Ovary (tissue), 3 donors: ENCODE measurements around the gene HOXC9.

Experiments
- POLR2A ChIP-seq: fragments of 450-650 bp; IDR thresholded peaks from one replicate; pipeline ENCODE4 v1.6.1; 2017; ENCODE audit warnings: antibody characterized with exemption, mild to moderate bottlenecking, moderate library complexity
- TF ChIP-seq, protein P1 (sequence below), 3 donors: fragments of 450-650 bp in 2 of 3; fragments of 200-600 bp in 1 of 3; IDR thresholded peaks; one replicate each; pipeline versions ENCODE4 v1.5.1 to v1.8.0; 2016 to 2022; ENCODE audit warnings: antibody characterized with exemption in 3 of 3, mild to moderate bottlenecking in 1 of 3
- donor health status: DM: no; HTN: no; CAD: no.

DNA sequence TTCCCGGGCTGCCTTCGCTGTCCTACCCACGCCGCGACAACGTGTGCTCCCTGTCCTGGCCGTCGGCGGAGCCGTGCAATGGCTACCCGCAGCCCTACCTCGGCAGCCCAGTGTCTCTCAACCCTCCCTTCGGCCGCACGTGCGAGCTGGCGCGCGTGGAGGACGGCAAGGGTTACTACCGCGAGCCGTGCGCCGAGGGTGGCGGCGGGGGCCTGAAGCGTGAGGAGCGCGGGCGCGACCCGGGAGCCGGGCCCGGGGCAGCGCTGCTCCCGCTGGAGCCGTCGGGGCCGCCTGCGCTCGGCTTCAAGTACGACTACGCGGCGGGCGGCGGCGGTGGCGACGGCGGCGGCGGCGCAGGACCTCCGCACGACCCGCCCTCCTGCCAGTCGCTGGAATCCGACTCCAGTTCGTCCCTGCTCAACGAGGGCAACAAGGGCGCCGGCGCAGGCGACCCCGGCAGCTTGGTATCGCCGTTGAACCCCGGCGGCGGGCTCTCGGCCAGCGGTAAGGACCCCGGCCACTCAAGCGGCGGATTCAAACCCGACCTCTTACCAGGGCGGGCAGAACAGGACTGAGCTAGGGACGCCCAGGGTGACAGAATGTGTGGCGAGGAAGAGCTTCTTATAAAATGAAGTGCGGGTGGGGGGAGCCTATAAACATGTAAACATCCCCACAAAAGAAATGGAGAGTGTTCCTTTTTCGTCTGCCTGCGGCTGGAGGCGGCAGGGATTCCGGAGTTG, 44.8 kb upstream of the HOXC9 start:
- TF ChIP-seq, protein P1, sequence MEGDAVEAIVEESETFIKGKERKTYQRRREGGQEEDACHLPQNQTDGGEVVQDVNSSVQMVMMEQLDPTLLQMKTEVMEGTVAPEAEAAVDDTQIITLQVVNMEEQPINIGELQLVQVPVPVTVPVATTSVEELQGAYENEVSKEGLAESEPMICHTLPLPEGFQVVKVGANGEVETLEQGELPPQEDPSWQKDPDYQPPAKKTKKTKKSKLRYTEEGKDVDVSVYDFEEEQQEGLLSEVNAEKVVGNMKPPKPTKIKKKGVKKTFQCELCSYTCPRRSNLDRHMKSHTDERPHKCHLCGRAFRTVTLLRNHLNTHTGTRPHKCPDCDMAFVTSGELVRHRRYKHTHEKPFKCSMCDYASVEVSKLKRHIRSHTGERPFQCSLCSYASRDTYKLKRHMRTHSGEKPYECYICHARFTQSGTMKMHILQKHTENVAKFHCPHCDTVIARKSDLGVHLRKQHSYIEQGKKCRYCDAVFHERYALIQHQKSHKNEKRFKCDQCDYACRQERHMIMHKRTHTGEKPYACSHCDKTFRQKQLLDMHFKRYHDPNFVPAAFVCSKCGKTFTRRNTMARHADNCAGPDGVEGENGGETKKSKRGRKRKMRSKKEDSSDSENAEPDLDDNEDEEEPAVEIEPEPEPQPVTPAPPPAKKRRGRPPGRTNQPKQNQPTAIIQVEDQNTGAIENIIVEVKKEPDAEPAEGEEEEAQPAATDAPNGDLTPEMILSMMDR (IDR thresholded peaks at IDR 0.05): no peak
- no peak for TF ChIP-seq POLR2A
